Bronchial epithelial cell (primary cell): Measurements from ENCODE around the gene PCNX2. TPM values are rescaled to one million over a fixed set of nuclear protein-coding genes. Genes with fewer than 3 reads are reported as not detected.

Experiments
- DNase-seq: peaks from one replicate; pipeline ENCODE4 v3.0.0-alpha.2; 2010; ENCODE audit warnings: low read depth
- FAIRE-seq: peaks from 2 replicates; lab custom pipeline; 2011; peaks lifted over from hg19 to GRCh38; lab: Jason Lieb, UNC
- H3K27me3 ChIP-seq: 2 replicates; pipeline ENCODE4 v1.5.1; 2011; ENCODE audit warnings: low read length; ENCODE audit not compliant: control insufficient read depth, insufficient read depth
- H3K36me3 ChIP-seq: 2 replicates; pipeline ENCODE4 v1.5.1; 2011; ENCODE audit warnings: low read length; ENCODE audit not compliant: control insufficient read depth, insufficient read depth
- H3K4me3 ChIP-seq: 2 replicates; pipeline ENCODE4 v1.5.1; 2011; ENCODE audit warnings: mild to moderate bottlenecking, low read depth, low read length, control low read depth
- CTCF ChIP-seq: IDR thresholded peaks from 2 replicates; pipeline ENCODE4 v1.5.1; 2011; ENCODE audit warnings: mild to moderate bottlenecking, moderate library complexity, low read length, control low read depth, inconsistent platforms; ENCODE audit not compliant: insufficient read depth, severe bottlenecking
- total RNA-seq: library from RNA; depleted of rRNA; stranded (reverse); fragments of >200 nt; gene quantifications from 2 replicates; pipeline ENCODE4 v1.2.1, GENCODE V29; 2014

Gene PCNX2
- total RNA-seq, 1 donor from 2014 or later: 30.3 TPM

- no peak for TF ChIP-seq CTCF
- FAIRE-seq (no peak), DNase-seq (no peak)
- H3K36me3 ChIP-seq: peaks cover 19% of the 10 kb centered on the region
- no peaks in the 10 kb centered on the region for H3K27me3 ChIP-seq
- H3K4me3 ChIP-seq: no peak overlapping the region
Observed at GRCh38 chr1:232966663-232967062, 328.9 kb downstream of the PCNX2 start.

- Histone ChIP-seq H3K27me3 (no peaks in the 10 kb centered on the region), H3K4me3 (no peak overlapping the region), H3K36me3 (peaks cover 17% of the 10 kb centered on the region)
- FAIRE-seq (no peak), DNase-seq (no peak)
- no peak for TF ChIP-seq CTCF
Observed at GRCh38 chr1:232965912-232966217, 329.7 kb downstream of the PCNX2 start.

GRCh38 chr1:232965124-232965911 is 330.2 kb downstream of the PCNX2 start:
- H3K4me3 ChIP-seq: no peak overlapping the region
- FAIRE-seq (no peak), DNase-seq (no peak)
- H3K36me3 ChIP-seq: peaks cover 14% of the 10 kb centered on the region
- no peaks in the 10 kb centered on the region for H3K27me3 ChIP-seq
- TF ChIP-seq CTCF: no peak

- Histone ChIP-seq H3K27me3 (no peaks in the 10 kb centered on the region), H3K4me3 (no peak overlapping the region), H3K36me3 (peaks cover 10% of the 10 kb centered on the region)
- TF ChIP-seq CTCF: no peak
- FAIRE-seq (no peak), DNase-seq (no peak)
Observed at GRCh38 chr1:232964601-232965000, 330.9 kb downstream of the PCNX2 start.

- FAIRE-seq: no peak
- DNase-seq: no peak
- no peak for TF ChIP-seq CTCF
- Histone ChIP-seq H3K36me3 (peaks cover 7% of the 10 kb centered on the region), H3K4me3 (no peak overlapping the region), H3K27me3 (no peaks in the 10 kb centered on the region)
Observed at GRCh38 chr1:232962761-232963745, 332.5 kb downstream of the PCNX2 start.
